OCI-LY1 (cell line): ENCODE measurements around the gene NIM1K.

Source experiments
- EZH2 ChIP-seq: fragments of 200-600 bp; sonication (generic), shearing (Covaris generic); IDR thresholded peaks from 2 replicates; pipeline ENCODE4 v1.8.0; 2017; ENCODE audit warnings: borderline replicate concordance, mixed run types, mild to moderate bottlenecking, antibody characterized with exemption, low read length, moderate library complexity, mixed read lengths
- TF ChIP-seq, protein P1 (sequence below): fragments of 200-600 bp; sonication (generic), shearing (Covaris generic); IDR thresholded peaks from 2 replicates; pipeline ENCODE4 v1.5.1; 2017; ENCODE audit warnings: mild to moderate bottlenecking, antibody characterized with exemption, low read length, moderate library complexity, mixed read lengths

DNA sequence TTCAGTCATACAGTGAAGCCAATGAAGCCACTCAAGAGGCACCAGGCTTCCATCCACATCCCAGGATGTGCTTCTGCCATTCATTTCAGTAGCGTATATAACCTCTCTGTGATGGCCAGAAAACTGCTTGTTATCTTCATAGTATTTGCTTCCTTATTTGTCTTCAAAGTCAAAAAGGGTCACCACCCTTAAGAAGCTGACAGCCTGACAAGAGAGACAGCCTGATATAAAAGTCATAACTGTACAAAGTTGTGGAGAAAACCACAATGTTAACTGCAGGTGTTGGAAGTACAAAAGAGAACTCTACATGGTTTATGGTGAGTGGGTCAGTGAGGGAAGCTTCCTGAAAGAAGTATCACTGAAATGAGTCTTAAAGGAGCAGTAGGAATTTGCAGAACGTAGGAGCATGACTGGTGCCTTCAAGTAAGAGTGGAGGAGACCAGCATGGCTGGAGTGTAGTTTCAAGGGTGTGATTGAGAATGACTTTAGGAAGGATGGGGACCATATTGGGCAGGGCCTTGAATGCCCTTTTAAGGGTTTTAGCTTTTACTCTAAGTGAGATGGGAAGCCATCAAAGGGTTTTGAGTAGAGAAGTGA is 33.7 kb downstream of the NIM1K start:
- TF ChIP-seq, protein P1, sequence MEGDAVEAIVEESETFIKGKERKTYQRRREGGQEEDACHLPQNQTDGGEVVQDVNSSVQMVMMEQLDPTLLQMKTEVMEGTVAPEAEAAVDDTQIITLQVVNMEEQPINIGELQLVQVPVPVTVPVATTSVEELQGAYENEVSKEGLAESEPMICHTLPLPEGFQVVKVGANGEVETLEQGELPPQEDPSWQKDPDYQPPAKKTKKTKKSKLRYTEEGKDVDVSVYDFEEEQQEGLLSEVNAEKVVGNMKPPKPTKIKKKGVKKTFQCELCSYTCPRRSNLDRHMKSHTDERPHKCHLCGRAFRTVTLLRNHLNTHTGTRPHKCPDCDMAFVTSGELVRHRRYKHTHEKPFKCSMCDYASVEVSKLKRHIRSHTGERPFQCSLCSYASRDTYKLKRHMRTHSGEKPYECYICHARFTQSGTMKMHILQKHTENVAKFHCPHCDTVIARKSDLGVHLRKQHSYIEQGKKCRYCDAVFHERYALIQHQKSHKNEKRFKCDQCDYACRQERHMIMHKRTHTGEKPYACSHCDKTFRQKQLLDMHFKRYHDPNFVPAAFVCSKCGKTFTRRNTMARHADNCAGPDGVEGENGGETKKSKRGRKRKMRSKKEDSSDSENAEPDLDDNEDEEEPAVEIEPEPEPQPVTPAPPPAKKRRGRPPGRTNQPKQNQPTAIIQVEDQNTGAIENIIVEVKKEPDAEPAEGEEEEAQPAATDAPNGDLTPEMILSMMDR, result no peak
- TF ChIP-seq EZH2, result no peak
